Ureter (tissue), 1 donor: ENCODE results near the gene NCF4. TPM values are rescaled to one million over a fixed set of nuclear protein-coding genes. Genes with fewer than 3 reads are reported as not detected.

Experiments
- DNase-seq: peaks from one replicate; pipeline ENCODE4 v3.0.0-alpha.2; 2020; ENCODE audit warnings: low spot score
- total RNA-seq: library from RNA; stranded (reverse); gene quantifications from one replicate; pipeline ENCODE4 v1.2.4, GENCODE V29; 2023
- donor health status: DM: yes; HTN: yes; CAD: no.

NCF4 gene
- total RNA-seq, 1 donor from 2014 or later: 27.2 TPM

GRCh38 chr22:36864454-36865215 lies 3.8 kb downstream of the NCF4 start:
- no peak for DNase-seq

GRCh38 chr22:36865346-36865745 lies 4.5 kb downstream of the NCF4 start:
- DNase-seq: no peak

GRCh38 chr22:36867695-36868094 lies 6.9 kb downstream of the NCF4 start:
- no peak for DNase-seq

GRCh38 chr22:36868546-36869181 lies 7.9 kb downstream of the NCF4 start:
- DNase-seq: no peak

- peak; percentile 73 for DNase-seq
Measured at GRCh38 chr22:36870250-36870649, 9.4 kb downstream of the NCF4 start.

GRCh38 chr22:36871669-36872081 lies 10.9 kb downstream of the NCF4 start:
- no peak for DNase-seq

- DNase-seq: no peak
Measured at GRCh38 chr22:36872084-36872483, 11.3 kb downstream of the NCF4 start.

GRCh38 chr22:36872866-36873498 lies 12.2 kb downstream of the NCF4 start:
- no peak for DNase-seq

- peak; percentile 67 for DNase-seq
Measured at GRCh38 chr22:36873614-36874308, 13.0 kb downstream of the NCF4 start.

GRCh38 chr22:36874309-36874696 lies 13.5 kb downstream of the NCF4 start:
- no peak for DNase-seq

GRCh38 chr22:36874736-36875135 lies 13.9 kb downstream of the NCF4 start:
- DNase-seq: no peak

GRCh38 chr22:36875741-36876140 lies 14.9 kb downstream of the NCF4 start:
- no peak for DNase-seq

- no peak for DNase-seq
Measured at GRCh38 chr22:36879775-36880174, 19.0 kb downstream of the NCF4 start.

- no peak for DNase-seq
Measured at GRCh38 chr22:36881504-36882245, 20.9 kb downstream of the NCF4 start.

GRCh38 chr22:36884349-36885158 lies 23.7 kb downstream of the NCF4 start:
- DNase-seq: no peak

GRCh38 chr22:36885474-36885873 lies 24.7 kb downstream of the NCF4 start:
- no peak for DNase-seq

GRCh38 chr22:36886016-36886415 lies 25.2 kb downstream of the NCF4 start:
- DNase-seq: no peak

- no peak for DNase-seq
Measured at GRCh38 chr22:36887162-36887561, 26.4 kb downstream of the NCF4 start.

- DNase-seq: no peak
Measured at GRCh38 chr22:36891646-36892045, 30.8 kb downstream of the NCF4 start.

GRCh38 chr22:36892292-36892691 lies 31.5 kb downstream of the NCF4 start:
- DNase-seq: no peak

GRCh38 chr22:36893262-36893661 lies 32.5 kb downstream of the NCF4 start:
- no peak for DNase-seq
